GM18907 (cell line): Measurements from ENCODE around the gene MCC.

Experiments used
- ATAC-seq: cut with Tn5 transposase; IDR thresholded peaks from one replicate; pipeline ENCODE4 v1.9.1; 2021; ENCODE audit warnings: mild to moderate bottlenecking, moderate library complexity; ENCODE audit not compliant: unreplicated experiment

The MCC gene

DNA sequence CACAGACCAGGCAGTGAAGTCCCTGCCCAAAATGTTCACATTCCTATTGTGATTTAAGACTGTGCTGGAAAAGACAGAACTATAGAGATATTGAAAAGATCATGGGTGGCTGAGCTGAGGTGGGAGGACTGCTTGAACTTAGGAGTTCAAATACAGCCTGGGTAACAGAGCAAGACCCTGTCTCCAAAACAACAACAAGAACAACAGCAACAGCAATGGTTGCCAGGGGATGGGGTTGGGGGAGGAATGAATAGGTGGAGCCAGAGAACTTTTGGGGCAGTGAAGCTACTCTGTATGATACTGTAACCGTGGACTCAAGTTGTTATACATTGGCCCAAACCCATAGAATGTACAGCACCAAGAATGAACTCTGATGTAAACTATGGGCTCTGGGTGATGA lies 423.4 kb downstream of the MCC start:
- ATAC-seq, result no peak

DNA sequence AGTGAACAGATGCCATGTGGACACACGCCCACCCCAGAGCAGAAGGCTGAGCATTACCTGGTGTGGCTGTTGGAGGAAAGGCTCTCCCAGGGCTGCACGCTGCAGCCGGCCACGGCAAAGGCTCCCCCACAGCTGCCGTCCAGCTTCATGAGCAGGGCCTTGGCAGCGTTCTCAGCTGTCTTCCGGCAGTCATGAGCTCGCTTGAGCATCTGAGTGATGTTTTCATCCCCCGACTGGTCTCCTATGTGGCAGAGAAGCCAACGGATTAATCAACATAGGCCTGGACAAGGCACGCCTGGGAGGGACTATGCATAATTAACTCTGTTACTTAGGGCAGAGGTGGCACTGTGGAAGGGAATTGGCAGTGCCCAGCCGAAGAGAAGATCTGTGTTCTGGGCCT lies 424.3 kb downstream of the MCC start:
- ATAC-seq, result no peak

DNA sequence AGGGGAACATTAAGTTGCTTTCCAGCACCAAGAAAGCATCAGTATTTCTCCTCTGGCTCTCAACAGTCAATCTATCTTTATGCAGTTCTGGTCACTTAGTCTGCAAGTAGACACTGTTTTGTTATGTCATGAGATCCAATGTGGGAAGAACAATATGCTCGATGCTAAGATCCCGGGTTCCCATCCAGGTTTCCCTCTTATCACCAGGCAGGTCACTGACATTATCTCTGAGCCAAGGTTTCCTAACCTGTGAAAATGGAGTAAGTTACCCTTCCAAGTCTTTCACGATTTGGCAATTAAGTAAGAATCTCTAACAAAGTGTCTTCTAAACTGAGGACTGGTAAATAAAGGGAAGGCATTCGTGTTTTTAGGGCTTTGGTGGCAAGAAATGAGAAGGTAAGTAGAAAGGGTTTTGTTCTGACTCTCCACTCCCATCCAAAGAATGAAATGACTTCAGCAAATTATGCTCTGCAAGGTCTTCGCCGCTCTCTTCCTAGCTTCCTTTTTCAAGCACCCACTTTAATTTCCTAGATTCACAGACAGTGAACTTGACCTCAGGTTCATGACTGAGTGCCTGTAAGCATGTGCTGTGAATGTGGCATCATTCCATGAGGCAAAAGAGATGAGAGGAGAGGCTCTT lies 425.3 kb downstream of the MCC start:
- ATAC-seq, result no peak

DNA sequence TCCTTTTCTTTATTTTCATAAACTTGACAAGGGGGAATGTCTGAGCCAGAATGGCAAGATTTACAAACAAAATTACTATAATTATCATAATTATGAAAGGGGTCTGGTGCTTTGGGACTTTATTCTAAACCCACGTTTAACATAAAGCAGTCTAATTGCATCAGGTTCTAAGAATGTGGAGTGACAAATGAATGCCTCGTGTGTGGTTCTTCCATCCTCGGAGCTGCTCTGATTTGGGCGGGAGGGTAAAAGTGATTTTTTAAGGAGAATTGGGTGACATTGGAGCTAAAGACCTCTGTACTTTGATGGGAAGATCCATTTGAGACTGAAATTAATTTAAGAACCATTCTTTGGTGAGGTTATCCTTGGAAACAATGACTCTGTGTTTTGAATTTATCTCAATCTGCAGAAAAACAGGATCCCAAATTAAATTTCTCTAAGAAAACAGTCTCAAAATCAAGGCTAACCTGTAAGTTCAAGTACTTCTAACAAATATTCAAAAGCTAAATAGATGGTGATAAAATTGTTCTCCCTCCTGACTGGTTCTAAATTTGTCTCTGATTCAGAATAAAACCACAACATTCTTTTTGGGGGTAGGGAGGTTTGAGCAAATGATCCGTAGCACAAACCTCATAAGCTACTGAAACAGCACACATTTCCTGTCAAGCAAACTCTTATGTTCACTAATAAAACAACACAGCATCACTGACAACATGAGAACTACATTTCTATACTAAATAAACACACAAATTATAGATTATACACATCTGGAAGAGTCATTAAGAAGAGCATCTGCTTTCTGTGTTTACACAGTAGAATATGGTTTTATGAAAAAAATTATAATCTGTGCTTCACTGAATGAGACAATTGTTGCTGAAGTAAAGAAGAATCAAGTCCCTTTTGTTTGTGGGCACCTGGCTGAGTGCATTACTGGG lies 426.1 kb downstream of the MCC start:
- no peak for ATAC-seq

DNA sequence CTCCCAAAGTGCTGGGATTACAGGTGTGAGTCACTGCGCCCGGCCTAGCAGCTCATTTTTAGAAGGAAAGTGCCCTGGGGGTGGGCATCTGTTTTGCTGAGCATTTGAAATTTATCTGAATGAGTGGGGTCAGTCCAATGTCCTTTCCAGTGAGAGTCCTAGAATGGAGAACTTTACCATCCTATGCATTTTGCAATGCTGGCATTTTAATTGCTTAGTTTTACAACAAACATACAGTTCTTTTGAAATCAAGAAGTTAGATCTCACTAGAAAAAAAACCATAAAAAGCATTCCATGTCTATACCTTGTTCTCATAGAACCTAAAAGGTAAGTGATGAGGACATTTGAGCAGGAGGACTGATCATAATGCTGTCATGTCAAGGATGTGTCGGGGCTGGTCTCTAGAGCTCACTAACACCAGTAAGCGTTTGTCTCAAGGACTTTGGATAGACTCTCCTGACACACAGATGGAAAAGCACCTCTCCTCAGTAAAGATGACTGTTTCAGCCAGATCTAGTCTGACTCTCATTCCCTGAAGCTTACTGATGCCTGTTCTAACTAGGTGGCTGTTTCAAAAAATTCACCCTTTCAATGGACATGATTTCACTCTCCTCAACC lies 427.7 kb downstream of the MCC start:
- no peak for ATAC-seq

DNA sequence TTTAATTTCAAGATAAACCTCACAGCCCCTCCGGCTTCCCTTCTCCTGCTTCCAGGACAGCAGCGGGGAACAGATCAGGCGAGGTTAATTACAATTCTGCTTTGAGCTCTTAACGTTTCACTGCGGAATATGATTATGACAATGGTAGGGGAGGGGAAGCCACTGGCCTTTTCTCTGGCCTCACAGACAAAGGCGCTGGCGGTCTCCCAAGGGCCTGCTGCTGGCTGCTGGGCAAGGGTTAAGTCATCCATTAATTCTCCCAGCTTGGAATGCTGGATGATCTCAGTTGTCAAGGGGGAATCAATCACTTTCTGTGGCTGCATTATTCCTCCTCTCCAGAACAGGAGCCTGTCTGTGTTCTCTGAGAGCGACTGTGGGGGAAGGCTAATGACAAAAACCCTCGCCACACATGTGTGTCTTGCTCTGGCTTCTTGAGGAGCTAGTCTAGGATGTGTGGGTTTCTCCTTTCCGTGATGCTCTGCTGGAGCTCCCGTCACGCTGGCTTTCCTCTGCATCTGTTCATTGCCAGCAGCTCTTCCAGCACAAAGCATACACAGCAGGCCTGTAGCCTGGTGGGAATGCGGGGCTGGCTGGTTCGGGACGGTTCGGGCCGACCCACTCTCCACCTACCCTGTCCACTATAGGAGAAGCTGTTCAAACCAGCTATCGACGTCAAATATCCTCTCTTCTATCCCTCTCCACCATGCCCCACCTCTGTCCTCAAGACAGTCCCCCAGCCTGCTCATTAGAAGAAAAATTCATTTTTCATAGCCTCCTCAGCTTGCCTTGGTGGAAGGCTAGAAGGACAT lies 428.8 kb downstream of the MCC start:
- ATAC-seq, result no peak

DNA sequence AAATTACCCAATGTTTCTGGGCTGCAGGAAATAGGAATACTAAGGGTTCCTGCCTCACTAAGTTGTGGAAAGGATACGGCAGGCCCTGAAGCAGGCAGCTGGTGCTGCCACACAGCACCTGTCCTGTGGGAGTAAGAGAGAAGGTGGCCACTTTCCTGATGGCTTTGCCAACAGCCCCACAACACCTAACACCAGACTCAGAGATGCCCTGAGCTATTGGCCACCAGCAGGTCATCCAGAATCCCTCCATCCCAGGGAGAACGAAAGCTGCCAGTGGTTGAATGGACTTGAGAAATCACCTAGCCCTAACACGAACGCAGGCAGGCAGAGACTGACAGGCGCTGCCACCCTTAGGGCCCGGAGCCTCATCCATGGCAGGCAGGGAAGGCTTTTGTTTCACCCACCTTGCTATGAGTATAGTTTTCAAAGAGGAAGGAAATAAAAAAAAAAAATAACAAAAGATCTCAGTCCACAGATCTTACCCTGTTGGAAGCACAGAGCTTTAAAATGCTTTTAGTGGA lies 429.5 kb downstream of the MCC start:
- no peak for ATAC-seq

DNA sequence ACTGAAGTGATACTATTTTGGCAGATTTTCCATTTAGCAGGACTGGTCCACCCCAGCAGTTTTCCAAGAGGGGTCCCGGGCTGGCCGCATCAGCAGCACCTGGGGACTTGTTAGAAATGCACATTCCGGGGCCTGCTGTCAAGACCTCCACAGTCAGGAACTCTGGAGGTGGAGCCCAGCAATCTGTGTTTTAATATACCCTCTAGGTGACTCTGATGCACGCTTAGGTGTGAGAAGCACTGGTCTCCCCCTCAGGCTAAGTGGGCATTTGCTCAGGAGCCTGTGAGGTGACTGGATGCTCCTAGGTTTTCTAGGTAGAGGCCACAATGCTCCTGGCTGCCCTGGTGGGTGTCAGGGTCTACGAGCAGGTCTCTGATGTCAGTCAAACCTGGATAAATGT lies 430.0 kb downstream of the MCC start:
- ATAC-seq, result no peak

DNA sequence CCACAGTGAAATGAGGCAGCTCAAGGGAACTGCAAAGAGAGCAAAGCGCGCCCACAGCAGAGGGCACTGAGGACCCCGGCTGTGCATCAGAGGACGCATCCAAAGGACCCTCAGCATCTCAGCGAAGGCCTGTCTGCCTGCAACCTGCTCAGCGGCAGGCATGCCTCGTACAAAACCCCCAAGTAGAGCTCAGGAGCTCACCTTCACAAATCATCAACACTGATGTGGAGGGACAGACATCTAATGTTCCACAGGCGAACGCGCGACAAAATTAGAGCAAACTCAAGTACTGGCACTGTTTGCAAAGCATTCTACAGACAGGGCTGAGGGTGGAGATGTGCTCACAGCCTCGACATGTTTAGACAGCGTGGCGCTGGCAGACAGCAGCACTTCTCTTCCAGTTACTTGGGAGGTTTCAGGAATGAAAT lies 430.7 kb downstream of the MCC start:
- ATAC-seq, result no peak

DNA sequence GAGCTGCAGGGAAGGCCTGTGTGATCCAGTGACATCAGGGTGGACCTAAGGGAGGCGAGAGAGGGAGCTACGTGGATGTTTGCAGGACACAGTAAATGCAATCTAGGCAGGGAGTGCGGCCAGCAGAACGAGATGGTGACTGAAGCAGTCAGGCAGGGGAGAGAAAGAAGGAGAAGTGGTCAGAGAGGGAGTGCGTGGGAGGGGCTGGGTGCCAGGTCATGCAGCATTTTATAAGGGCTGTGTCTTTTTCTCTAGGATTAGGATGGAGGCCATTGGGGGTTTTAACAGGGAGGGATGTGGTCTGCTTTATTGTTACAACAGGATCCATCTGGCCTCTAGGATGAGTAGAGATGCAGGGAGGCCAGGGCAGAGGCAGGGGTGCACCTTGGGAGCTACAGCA lies 431.3 kb downstream of the MCC start:
- no peak for ATAC-seq

DNA sequence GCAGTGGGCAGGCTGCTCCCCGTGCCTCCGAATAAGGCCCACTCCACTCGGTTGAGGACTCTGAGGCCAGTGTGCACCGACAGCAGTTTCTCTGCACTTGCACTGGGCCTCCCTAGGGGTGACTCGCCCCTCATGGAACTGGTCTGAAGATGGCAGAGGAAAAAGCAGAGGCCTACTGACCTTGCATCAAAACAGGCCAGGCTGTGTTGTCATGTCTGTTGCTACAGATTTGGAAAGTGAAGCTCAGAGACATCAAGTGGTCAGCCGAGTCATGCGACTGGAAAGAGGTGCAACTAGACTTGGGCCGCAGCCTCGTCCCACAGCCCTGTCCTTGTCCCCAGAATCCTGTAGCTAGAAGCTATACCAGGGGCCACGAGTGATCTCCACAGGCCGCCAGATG lies 433.4 kb downstream of the MCC start:
- no peak for ATAC-seq

DNA sequence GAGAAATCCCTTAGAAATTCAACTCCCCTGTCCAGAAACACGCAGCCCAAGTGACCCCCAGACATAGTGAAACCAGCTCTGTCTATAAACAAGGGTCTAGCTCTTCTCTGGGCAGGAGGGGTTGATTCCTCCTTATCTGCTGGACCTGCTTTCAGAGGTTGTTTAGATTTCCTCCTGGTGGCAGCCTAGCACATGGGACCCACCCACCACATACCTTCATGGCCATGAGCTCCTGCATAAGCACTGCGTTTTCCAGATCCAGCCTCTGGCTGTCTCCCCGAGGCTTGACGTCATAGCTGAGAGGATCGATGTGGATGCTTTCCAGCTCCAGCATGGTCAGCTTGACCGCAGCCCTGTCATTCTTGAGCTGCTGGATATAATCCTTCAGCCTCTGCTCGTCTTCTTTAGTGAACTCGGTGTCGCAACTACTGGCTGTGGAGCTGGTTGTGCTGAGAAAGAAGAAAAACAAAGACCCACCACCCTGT lies 434.7 kb downstream of the MCC start:
- no peak for ATAC-seq

DNA sequence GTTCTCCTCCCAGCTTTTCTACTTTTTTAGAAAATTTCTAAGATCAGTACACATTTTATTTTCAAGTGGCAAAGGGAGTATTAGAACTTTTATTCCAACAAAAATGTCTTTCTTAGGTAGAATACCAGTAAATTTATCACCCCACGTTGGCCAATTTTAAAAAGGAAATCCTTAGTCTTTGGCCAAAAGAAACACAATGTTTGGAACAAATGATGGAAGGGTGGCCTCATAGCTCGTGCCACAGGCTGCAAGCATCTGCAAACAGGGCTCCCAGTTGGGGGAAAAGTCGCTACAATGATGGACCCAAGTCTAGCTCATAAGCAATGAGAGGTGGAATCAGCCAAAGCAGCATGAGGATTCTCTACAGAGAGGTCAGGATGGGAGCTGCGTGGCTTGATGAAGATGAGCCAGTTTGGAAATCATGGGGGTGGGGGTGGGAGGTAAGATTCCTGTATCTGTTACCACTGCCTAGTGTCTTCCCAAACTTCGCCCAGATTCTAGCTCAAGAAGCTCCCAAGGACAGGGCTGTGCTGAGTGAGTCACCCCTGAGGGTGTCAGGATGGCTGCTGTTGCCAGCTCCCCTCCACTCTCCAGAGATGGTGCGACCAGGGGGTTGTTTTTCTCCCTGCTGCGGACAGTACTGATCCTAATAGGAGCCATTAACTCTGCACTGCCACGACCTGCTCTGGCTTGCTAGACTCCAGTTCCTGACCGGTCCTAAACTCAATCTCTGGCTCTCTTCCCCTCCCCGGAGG lies 436.0 kb downstream of the MCC start:
- ATAC-seq, result no peak

DNA sequence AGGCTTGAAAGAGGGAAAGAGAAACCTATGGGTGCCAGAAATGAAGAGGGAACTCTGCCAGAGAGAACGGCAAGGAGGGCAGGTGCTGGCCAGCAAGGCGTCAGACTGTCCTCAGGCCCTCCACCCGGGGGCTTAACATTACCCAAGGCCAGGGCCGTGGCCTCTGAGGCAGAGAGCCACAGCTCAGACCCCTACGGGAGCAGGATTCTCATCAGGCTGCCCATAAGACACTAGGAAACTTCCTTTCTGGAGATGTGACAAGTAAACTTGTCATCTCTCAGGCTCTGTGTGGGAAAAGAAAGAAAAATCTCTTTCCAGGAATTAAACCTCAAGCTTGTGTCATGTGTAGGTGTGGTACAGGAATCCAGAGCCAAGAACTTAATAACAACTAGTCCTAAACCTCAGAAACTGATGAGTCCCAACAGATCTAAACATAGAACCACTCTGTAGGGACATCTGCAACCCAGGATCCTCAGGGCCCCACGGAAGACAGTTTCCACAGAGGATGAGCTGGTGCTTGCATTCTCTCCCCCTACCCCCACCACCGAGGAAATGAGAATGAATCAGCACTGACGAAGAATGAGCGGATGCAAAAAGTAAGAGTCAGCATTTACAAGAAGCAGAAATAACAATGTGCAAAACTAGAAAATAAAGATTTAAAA lies 437.4 kb downstream of the MCC start:
- ATAC-seq, result no peak

DNA sequence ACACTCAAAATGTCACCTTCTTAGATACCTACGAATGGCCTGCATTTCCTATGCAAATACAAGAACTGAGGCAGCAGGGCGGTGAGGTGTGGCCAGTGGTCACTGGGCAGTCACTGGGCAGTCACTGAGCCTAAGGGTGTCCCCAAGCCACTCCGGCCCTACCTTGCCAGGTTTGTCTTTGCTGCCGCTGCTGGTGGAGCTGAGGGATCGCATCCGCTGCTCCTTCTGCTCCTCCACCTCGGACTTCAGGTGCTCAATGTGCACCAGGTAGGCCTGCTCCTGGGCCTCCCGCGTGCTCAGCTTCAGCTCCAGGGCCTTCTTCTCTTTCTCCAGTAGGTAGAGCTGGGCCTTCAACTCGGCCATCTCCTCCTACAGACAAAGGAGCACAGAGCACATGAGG lies 439.3 kb downstream of the MCC start:
- ATAC-seq, result no peak

DNA sequence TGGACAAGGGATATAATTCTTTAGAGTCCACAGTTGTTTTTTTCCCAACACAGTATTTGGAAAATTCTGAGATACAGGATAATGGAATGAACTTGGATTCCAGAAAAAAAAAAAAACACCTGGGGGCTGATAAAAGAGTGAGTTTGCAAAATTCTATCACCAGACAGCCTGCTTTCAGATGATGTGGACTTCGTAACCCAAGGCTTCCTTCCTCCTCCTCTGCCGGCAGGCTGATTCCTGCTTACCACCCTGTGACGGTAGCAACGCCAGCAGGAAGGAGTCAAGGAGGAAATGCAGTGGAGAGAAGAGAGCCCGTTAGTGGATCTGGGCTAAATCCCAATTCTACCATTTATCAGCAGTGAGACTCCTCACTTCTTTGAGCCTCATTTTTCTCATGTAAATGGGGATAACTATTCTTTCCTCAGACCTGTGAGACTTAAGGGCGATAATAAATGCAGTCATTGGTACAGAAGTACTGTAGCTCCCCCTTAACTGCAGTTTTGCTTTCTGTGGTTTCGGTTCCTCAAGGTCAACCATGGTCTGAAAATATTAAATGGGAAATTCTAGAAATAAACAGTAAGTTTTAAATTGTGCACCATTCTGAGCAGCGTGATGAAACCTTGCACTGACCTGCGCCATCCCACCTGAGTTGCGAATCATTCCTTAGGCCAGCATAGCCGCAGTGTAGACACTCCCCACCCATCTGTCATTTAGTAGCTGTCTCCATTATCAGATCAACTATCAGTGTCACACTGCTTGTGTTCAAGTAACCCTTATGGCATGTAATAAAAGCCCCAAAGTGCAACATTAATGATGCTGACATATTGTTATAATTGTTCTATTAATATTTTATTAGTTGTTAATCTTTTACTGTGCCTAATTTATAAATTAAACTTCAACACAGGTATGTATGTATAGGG lies 440.3 kb downstream of the MCC start:
- ATAC-seq, result peak; percentile 91

DNA sequence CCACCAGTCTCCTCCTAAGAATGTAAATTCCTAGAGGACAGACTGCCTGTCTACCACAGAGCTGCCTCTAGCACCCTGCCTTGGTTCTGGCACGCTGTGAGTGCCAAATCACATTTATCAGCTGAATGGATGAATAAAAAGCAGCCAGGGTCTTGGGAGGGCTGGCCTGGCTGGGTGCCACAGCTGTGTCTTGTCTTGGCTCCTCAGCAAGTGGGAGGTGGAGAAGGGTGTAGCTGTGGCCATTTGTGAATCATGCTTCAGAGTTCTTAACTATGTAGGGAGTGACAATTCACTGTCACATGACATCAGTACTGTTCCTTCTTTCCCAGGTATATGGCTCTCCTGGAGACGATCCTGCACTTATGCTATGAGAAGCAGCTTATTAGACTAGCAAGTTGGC lies 441.0 kb downstream of the MCC start:
- ATAC-seq, result no peak

DNA sequence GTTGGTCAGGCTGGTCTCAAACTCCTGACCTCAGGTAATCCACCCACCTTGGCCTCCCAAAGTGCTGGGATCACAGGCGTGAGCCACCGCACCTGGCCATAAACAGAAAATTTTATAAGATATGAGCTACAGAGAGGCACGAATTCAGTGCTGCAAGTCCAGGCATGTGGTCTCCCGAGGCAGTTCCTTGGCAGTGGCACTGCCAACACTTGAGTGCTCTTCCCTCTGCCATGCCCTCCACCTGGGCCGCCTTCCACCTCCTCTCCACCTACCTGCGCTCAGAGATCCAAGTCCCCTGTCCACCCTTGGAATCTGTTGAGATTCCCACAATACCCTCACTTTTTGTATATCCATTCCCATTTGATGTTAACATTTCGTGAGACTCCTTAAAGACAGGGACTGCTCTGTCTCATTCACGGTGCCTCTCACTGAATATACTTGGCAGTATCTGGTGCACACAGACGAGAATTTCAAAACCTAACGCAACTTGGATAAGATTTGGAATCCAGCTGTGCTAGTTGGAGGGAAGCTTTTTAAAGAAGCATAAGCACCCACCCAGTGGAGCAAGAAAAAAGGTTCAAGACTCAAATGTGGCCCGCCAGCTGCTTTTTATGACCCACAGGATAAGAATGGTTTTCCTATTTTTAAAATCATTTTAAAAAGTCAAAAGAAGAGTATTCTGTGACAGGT lies 443.3 kb downstream of the MCC start:
- no peak for ATAC-seq
